HG02759 (cell line): Measurements from ENCODE around the gene SSX5.
"Not testable (repeated sequence)": the region's sequence is repeated elsewhere in the genome, so short reads cannot be mapped to it uniquely, and the experiment has no call there.

Experiments
- ATAC-seq: cut with Tn5 transposase; IDR thresholded peaks from one replicate; pipeline ENCODE4 v1.9.1; 2021; ENCODE audit warnings: mild to moderate bottlenecking, moderate library complexity; ENCODE audit not compliant: unreplicated experiment

SSX5 gene, protein sequence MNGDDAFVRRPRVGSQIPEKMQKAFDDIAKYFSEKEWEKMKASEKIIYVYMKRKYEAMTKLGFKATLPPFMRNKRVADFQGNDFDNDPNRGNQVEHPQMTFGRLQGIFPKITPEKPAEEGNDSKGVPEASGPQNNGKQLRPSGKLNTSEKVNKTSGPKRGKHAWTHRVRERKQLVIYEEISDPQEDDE

DNA sequence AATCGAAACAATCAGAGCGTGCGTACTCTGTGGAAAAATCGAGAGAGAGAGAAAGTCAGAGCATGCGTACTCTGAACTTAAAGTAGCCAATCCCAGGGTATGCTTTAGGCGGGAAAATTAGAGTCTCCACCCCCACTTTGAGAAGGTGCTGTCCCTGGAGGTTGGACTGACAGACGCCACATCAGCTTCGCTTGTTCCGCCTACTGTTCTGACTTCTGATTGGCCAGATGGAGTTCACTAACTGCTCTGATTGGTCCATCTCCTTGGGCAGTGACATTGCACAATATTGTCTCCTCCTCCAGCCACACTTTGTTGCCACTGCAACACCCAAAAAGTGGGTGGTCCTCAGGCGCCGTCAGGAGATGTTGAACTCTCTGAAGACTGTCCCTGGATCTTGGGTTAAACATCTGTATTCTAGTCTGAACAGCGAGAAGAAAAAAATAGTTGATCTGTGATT, at the start of gene SSX5:
Gene SSX5, minus strand, starts transcription at position 51 of the 457 bp plus-strand sequence. CDS start 1,437 bp downstream, outside the sequence.
- ATAC-seq: no peak

DNA sequence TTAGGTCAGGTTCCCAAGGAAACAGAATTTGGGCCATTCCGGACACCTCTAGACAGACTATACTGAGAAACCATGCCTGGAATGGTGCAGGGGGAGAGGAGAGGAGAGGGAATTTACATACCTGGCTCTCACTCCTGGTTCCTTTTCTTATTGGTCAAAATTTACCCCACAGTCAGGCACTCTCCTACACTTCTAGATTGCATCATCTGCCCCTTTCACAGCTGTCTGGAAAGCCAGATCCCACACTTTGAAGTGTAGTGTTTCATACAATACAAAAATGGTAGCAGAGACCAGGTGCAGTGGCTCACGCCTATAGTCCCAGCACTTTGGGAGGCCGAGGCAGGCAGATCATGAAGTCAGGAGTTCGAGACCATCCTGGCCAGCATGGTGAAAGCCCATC, 27.6 kb upstream of the SSX5 start:
- ATAC-seq: not testable (repeated sequence)

DNA sequence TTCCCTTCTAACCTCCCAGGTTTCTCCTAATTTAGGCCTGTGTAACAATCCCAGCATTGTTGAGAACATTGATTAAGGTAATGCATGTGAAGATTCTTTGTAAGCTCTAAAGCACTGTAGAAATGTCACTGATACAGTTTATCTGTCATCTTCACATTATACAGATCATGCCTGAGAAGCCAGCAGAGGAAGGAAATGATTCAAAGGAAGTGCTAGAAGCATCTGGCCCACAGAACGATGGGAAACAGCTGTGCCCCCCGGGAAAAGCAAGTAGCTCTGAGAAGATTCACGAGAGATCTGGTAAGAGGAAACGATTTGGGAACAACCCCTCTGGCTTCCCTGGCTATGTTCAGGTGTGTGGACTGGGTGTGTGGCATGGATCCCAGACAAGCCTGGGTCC, 17.7 kb upstream of the SSX5 start:
- not testable (repeated sequence) for ATAC-seq

DNA sequence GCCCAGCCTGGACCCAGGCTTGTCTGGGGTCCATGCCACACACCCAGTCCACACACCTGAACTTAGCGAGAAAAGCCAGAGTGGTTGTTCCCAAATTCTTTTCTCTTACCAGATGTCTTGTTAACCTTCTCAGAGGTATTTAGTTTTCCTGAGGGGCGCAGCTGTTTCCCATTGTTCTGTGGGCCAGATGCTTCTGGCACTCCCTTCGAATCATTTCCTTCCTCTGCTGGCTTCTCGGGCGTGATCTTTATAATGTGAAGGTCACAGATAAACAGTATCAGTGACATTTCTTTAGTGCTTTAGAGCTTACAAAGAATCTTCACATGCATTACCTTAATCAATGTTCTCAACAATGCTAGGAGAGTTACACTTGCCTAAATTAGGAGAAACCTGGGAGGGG, 6.6 kb downstream of the SSX5 start:
- not testable (repeated sequence) for ATAC-seq

DNA sequence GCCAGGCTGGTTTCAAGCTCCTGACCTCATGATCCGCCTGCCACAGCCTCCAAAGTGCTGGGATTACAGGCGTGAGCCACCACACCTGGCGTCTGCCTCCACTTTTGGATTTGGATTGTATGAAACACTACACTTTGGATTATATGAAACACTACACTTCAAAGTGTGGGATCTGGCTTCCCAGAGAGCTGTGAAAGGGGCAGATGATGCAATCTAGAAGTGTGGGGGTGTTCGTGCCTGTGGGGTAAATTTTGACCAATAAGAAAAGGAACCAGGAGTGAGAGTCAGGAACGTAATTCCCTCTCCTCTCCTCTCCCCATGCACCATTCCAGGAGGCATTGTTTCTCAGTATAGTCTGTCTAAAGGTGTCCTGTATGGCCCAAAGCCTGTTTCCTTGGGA, 14.7 kb downstream of the SSX5 start:
- not testable (repeated sequence) for ATAC-seq

DNA sequence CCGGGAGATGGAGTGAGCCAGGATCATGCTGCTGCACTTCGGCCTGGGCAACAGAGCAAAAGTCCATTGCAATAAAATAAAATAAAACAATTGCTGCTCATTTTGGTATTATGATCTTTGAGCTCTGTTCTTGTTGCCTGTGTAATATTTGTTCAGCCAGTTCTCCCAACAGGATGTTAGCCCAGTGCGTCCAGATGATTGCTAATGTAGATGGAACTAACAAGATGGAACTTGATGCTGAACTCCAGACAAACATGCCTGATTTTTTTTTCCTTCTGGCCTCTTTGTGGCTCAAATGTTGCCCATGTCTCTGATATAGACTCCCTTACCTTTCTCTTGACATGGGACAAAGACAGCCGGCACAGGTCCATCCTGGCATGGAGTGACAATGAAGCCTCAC, 15.8 kb downstream of the SSX5 start:
- no peak for ATAC-seq

DNA sequence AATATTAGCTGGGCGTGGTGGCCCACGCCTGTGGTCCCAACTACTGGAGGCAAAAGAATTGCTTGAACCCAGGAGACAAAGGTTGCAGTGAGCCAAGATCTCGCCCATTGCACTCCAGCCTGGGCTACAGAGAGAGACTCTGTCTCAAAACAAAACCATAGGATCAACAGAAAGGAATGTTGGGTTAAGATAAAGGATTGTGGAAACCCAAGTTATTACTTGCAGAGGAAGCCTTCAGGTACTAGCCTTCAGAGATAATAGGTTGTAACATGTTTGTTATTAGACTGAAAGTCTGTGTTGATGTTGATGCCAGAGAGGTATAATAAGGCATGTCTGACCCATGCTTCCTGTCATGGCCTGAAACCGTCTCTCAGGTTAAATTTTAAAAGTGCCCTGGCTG, 16.9 kb downstream of the SSX5 start:
- ATAC-seq: no peak

DNA sequence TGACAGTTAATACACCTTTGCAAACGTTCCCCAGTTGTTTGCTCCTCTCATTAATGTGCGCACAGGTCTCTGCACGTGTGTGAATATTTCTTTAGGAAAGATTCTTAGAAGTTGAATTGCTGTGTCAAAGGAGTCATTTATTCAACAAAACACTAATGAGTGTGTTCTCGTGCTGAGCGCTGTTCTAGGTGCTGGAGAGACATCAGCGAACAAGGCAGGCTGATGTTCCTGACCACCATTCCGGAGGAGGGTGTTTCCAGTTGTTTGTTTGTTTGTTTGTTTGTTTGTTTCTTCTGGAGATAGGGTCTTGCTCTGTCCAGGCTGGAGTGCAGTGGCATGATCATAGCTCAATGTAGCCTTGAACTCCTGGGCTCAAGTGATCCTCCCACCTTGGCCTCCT, 30.3 kb downstream of the SSX5 start:
- ATAC-seq: not testable (repeated sequence)

DNA sequence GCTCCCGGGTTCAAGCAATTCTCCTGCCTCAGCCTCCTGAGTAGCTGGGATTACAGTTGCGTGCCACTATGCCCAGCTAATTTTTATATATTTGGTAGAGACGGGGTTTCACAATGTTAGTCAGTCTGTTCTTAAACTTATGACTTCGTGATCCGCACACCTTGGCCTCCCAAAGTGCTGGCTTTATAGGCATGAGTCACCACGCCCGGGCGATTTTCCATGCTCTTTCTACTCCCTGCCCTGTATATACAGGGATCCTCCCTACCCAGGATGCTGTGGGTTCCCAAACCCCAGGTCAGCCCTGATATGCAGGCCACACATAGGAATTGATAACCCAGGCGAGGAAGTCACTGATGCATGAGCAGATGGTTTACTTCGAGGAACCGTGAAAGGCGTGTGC, 31.4 kb downstream of the SSX5 start:
- ATAC-seq: no peak

DNA sequence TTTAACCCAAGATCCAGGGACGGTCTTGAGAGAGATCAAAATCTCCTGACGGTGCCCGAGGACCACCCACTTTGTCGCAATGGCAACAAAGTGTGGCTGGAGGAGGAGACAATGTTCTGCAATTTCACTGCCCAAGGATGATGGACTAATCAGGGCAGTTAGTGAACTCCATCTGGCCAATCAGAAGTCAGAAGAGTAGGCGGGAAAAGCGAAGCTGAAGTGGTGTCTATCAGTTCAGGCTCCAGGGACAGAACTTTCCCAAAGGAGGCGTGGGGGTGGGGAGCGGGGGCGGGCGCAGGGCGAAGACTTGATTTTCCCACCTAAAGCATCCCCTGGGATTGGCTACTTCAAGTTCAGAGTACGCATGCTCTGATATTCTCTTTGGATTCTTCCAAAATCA, 40.6 kb downstream of the SSX5 start:
- no peak for ATAC-seq

DNA sequence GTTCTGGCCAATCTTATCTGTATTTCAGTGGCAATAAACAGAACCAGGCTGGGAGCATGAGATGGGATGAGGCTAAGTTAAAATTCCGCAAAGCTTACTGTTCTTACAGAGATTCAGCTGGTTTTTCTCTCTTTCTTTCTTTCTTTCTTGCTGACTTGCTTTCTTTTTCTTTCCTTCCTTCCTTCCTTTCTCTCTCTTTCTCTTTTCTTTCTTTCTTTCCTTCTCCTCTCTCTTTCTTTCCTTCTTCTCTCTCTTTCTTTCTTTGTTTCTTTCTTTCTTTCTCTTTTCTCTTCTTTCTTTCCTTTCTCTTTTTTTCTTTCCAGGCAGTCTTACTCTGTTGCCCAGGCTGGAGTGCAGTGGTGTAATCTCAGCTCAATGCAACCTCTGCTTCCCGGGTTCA, 41.8 kb downstream of the SSX5 start:
- ATAC-seq: no peak

DNA sequence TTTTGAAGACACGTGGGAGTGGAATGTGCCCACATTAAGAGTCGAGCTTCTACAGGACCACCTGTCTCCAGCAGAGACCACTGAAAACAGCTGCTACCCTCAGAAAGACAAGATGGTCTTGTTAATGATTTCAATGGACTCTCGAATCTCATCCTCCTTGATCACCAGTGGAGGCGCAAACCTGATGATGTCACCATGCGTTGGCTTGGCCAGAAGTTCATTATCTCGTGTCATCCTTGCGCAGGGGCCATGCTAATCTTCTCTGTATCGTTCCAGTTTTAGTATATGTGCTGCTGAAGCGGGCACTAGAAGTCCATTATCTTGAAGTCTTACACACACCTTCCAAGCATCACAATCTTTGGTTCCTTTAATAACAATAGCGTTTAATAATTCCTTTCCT, 42.8 kb downstream of the SSX5 start:
- no peak for ATAC-seq

DNA sequence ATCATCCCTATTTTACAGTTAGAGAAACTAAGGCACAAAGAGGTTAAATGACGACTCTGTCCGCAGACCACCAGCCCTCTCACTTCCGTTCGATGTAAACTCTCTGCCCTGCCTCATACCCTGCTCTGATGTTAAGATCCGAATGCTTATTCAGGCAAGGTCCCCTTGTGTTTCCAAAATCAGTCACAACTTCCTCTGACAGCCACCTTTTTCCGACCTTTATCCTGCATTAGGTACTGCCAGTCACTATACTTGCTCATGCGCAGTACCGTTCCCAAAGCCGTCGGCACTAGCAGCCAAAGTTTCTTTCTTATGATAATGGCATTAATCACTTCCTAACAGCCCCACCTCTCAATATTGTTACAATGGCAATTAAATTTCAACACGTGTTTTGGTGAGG, 53.9 kb downstream of the SSX5 start:
- ATAC-seq: not testable (repeated sequence)

DNA sequence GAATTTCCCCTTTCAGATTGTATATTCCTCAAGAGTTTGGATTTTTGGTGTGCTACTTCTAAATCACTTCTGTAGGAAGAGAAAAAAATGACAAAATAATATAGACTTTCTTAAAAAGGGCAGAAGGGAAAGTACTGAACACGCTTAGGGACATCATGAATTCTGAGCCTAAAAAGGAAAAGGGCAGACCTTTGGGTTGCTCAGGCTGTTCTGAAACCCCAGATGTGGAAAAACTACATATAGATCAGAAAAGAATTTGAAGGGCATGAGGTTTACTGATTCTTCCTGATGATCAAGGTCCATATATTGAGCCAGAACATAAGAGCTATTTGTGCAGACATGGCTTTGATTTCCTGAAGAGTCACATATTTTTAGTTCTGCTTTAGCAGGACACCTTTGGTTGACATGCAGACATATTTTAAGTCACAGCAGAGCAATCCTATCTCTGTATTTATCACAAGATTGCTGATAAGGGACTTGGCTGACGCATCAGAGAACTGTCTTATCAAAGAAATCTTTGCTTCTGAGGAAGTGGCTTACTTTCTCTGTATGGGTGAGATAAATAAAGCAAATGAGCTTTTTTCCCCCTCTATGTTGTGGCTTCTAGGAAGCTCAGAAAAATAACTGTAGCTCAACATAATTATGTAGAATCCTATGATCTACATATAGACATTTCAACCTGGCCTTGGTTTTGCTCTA, 54.6 kb downstream of the SSX5 start:
- ATAC-seq: not testable (repeated sequence)

DNA sequence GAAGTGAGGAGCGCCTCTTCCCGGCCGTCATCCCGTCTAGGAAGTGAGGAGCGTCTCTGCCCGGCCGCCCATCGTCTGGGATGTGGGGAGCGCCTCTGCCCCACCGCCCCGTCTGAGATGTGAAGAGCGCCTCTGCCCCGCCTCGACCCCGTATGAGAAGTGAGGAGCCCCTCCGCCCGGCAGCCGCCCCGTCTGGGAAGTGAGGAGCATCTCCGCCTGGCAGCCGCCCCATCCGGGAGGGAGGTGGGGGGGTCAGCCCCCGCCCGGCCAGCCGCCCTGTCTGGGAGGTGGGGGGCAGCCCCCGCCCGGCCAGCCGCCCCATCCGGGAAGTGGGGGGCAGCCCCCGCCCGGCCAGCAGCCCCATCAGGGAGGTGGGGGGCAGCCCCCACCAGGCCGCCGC, 57.5 kb downstream of the SSX5 start:
- ATAC-seq: not testable (repeated sequence)
